ENCODE results near the gene PKN2. TPM values are rescaled to one million over a fixed set of nuclear protein-coding genes. Genes with fewer than 3 reads are reported as not detected.
A peak's percentile ranks its signal among the peaks of the same experiment; 100 is the strongest.
"Not testable (repeated sequence)": the region's sequence is repeated elsewhere in the genome, so short reads cannot be mapped to it uniquely, and the experiment has no call there.

Gene PKN2
- total RNA-seq, 2 experiments from 2014 or later: 15.5 to 15.7 TPM

GRCh38 chr1:88819642-88820041, 135.6 kb downstream of the PKN2 start:
- H3K4me3 Mint-ChIP-seq, H3K4me1 Mint-ChIP-seq, H3K9me3 Mint-ChIP-seq, H3K27ac Mint-ChIP-seq, H3K27me3 Mint-ChIP-seq, DNase-seq: not testable (repeated sequence)
- H3K36me3 Mint-ChIP-seq: peaks cover 23% of the 10 kb centered on the region

- Mint-ChIP-seq H3K9me3 (no peaks in the 10 kb centered on the region), H3K27ac (no peak overlapping the region), H3K36me3 (no peaks in the 10 kb centered on the region), H3K4me3 (no peak overlapping the region), H3K27me3 (no peaks in the 10 kb centered on the region), H3K4me1 (no peaks in the 10 kb centered on the region)
- DNase-seq: no peak
Measured at GRCh38 chr1:88825721-88826120, 141.6 kb downstream of the PKN2 start.

DNA sequence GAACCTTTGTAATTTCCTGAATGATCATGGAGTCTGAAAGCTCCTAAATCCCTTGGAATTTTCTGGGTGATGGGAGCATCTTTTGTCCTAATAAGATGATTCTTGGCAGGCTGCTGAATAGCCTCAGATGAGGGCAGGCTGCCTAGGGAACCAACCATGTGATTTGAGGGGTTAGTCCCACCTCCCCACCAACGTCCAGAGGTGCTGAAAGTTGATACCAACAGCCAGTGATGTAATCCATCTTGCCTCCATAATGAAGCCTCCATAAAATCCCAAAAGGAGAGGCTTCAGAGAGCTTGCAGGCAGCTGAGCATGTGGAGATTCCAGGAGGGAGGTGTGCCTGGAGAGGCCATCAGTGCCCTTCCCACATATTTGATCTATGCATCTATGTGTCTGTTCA, 163.6 kb downstream of the PKN2 start:
- peaks cover 8% of the 10 kb centered on the region for H3K36me3 Mint-ChIP-seq
- peaks cover 8% of the 10 kb centered on the region for H3K4me1 Mint-ChIP-seq
- no peak for DNase-seq
- no peak overlapping the region for H3K27ac Mint-ChIP-seq
- no peaks in the 10 kb centered on the region for H3K27me3 Mint-ChIP-seq
- no peak overlapping the region for H3K4me3 Mint-ChIP-seq
- H3K9me3 Mint-ChIP-seq: no peaks in the 10 kb centered on the region

DNA sequence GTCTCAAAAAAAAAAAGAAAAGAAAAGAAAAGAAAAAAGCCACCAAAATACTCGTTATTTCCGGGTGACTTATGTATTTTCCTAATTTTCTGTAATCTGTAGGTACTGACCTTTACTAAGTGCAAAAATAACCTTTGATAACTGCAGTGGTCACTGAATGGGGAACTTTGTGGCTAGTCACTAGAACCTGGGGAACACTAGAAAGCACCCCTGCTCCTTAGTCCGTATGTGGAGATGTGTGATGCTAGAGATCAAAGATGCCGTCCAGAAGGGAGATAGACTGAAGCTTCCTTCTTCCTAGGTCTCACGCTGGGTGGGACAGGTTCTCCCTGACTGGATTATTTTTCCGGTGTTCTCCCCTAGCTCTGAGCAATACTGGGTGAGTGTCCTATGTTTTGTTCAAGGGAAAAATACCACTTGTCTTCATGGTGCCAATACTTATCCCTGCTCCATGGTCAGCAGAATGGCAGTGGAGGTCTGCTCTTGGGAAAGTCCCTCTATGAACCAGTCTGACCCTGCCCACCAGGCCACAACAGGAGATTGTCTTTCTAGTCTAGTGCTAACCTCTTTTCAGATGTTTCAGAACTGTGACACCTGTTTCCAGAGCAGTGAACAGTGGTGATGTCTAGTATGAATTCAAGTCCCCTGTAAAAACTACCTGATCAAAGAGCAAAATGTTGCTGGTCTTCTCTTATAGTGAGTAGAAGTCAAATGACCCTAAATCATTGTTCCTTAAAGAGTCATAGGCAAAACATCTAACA, 167.4 kb downstream of the PKN2 start:
- no peaks in the 10 kb centered on the region for H3K27me3 Mint-ChIP-seq
- H3K27ac Mint-ChIP-seq: peak overlapping the region; percentile 76
- DNase-seq: no peak
- no peak overlapping the region for H3K4me3 Mint-ChIP-seq
- peaks cover 16% of the 10 kb centered on the region for H3K36me3 Mint-ChIP-seq
- H3K9me3 Mint-ChIP-seq: no peaks in the 10 kb centered on the region
- H3K4me1 Mint-ChIP-seq: peaks cover 8% of the 10 kb centered on the region

GRCh38 chr1:88867743-88868521, 183.9 kb downstream of the PKN2 start:
- H3K4me1 Mint-ChIP-seq: peaks cover 56% of the 10 kb centered on the region
- H3K27ac Mint-ChIP-seq: peak overlapping the region; percentile 90
- no peaks in the 10 kb centered on the region for H3K27me3 Mint-ChIP-seq
- peak overlapping the region; percentile 64 for H3K4me3 Mint-ChIP-seq
- peaks cover 5% of the 10 kb centered on the region for H3K9me3 Mint-ChIP-seq
- peaks cover 44% of the 10 kb centered on the region for H3K36me3 Mint-ChIP-seq
- no peak for DNase-seq

- DNase-seq, H3K27ac Mint-ChIP-seq, H3K27me3 Mint-ChIP-seq, H3K9me3 Mint-ChIP-seq, H3K4me3 Mint-ChIP-seq: not testable (repeated sequence)
- Mint-ChIP-seq H3K4me1 (peaks cover 57% of the 10 kb centered on the region), H3K36me3 (peaks cover 38% of the 10 kb centered on the region)
Measured at GRCh38 chr1:88869644-88870043, 185.6 kb downstream of the PKN2 start.

GRCh38 chr1:88873737-88874349, 189.8 kb downstream of the PKN2 start:
- Mint-ChIP-seq H3K9me3 (no peaks in the 10 kb centered on the region), H3K4me1 (peaks cover 41% of the 10 kb centered on the region), H3K27ac (no peak overlapping the region), H3K27me3 (no peaks in the 10 kb centered on the region), H3K4me3 (no peak overlapping the region), H3K36me3 (peaks cover 24% of the 10 kb centered on the region)
- no peak for DNase-seq

GRCh38 chr1:88875595-88875994, 191.5 kb downstream of the PKN2 start:
- no peak for DNase-seq
- H3K27me3 Mint-ChIP-seq: no peaks in the 10 kb centered on the region
- peaks cover 18% of the 10 kb centered on the region for H3K36me3 Mint-ChIP-seq
- no peak overlapping the region for H3K27ac Mint-ChIP-seq
- no peaks in the 10 kb centered on the region for H3K9me3 Mint-ChIP-seq
- no peak overlapping the region for H3K4me3 Mint-ChIP-seq
- H3K4me1 Mint-ChIP-seq: peaks cover 35% of the 10 kb centered on the region

DNA sequence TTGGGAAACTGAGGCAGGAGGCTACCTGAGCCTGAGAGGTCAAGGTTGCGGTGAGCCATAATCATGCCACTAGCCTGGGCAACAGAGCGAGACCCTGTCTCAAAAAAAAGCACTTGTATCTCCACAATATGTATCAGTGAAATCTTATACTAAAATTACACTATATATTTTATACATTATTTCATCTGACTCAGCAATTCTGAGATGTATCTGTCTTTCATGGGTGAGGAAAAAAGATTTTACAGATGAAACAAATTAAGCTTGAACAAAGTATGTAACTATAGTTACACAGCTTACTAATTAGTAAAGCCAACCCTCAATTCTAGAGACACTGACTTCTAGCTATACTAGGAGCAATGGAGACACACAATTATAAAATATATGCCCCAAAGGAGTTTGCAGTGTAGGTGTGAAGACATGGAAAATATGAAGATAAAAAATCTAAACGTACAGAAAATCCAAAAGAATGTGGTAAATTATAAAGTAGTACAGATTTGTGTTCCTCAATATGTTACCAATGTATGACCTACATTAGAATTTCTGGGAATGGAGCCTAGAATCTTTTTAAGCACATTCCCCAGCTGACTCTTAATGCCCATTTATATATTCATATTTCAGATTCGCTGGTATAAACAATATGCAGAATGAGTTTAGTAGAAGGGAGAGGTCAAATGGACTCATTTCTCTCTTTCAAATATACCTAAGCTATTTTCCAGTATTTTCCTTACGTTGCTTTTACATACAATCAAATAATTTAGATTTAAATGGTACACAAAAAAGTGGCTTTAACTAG, 192.7 kb downstream of the PKN2 start:
- peaks cover 40% of the 10 kb centered on the region for H3K4me1 Mint-ChIP-seq

DNA sequence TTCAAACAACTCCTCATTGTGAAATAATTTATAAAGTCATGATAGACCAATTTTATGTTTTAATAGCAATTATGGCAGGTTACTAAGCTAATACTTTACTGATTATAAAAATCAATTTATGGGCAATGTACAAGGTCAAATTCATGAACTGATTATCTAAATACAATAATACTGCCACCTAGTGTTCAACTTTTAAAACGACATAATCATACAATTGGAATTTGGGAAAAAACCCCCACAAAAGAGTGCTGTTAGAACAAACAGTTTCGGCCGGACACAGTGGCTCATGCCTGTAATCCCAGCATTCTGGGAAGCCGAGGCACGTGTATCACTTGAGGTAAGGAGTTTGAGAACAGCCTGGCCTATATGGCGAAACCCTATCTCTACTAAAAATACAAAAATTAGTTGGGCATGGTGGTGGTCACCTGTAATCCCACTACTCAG, 193.3 kb downstream of the PKN2 start:
- Mint-ChIP-seq H3K27me3 (no peaks in the 10 kb centered on the region), H3K4me3 (no peak overlapping the region), H3K36me3 (peaks cover 8% of the 10 kb centered on the region), H3K9me3 (no peaks in the 10 kb centered on the region), H3K27ac (no peak overlapping the region), H3K4me1 (peaks cover 44% of the 10 kb centered on the region)
- no peak for DNase-seq

More for the DNA sequence above, 192.7 kb downstream of the PKN2 start:
- H3K4me3 Mint-ChIP-seq: no peak overlapping the region
- no peak for DNase-seq
- no peaks in the 10 kb centered on the region for H3K9me3 Mint-ChIP-seq
- no peak overlapping the region for H3K27ac Mint-ChIP-seq
- H3K27me3 Mint-ChIP-seq: no peaks in the 10 kb centered on the region
- H3K36me3 Mint-ChIP-seq: peaks cover 12% of the 10 kb centered on the region

- DNase-seq: no peak
- no peaks in the 10 kb centered on the region for H3K27me3 Mint-ChIP-seq
- no peaks in the 10 kb centered on the region for H3K9me3 Mint-ChIP-seq
- H3K27ac Mint-ChIP-seq: no peak overlapping the region
- peaks cover 45% of the 10 kb centered on the region for H3K4me1 Mint-ChIP-seq
- H3K36me3 Mint-ChIP-seq: peaks cover 5% of the 10 kb centered on the region
- no peak overlapping the region for H3K4me3 Mint-ChIP-seq
Measured at GRCh38 chr1:88877911-88878310, 193.8 kb downstream of the PKN2 start.

- no peaks in the 10 kb centered on the region for H3K9me3 Mint-ChIP-seq
- H3K4me1 Mint-ChIP-seq: peaks cover 49% of the 10 kb centered on the region
- no peak for DNase-seq
- no peak overlapping the region for H3K4me3 Mint-ChIP-seq
- peaks cover 4% of the 10 kb centered on the region for H3K36me3 Mint-ChIP-seq
- H3K27ac Mint-ChIP-seq: peak overlapping the region; percentile 34
- H3K27me3 Mint-ChIP-seq: no peaks in the 10 kb centered on the region
Measured at GRCh38 chr1:88878731-88879130, 194.7 kb downstream of the PKN2 start.

GRCh38 chr1:88880717-88881116, 196.6 kb downstream of the PKN2 start:
- peak overlapping the region; percentile 60 for H3K27ac Mint-ChIP-seq
- peaks cover 45% of the 10 kb centered on the region for H3K4me1 Mint-ChIP-seq
- H3K27me3 Mint-ChIP-seq, H3K4me3 Mint-ChIP-seq, H3K9me3 Mint-ChIP-seq, H3K36me3 Mint-ChIP-seq, DNase-seq: not testable (repeated sequence)

GRCh38 chr1:88883156-88883555, 199.1 kb downstream of the PKN2 start:
- H3K27me3 Mint-ChIP-seq: no peaks in the 10 kb centered on the region
- H3K36me3 Mint-ChIP-seq: peaks cover 13% of the 10 kb centered on the region
- no peak for DNase-seq
- no peaks in the 10 kb centered on the region for H3K9me3 Mint-ChIP-seq
- peak overlapping the region; percentile 38 for H3K27ac Mint-ChIP-seq
- no peak overlapping the region for H3K4me3 Mint-ChIP-seq
- peaks cover 41% of the 10 kb centered on the region for H3K4me1 Mint-ChIP-seq

All from activated naive CD8-positive, alpha-beta T cell treated with anti-CD3 and anti-CD28 coated beads for 36 hours (primary cell).